Hepatocyte (in vitro differentiated cells): ENCODE measurements around the gene KDM8.

ENCODE experiments used
- EZH2 ChIP-seq: fragments of 200-600 bp; sonication (generic); IDR thresholded peaks from 2 replicates; pipeline ENCODE4 v1.6.1; 2016; ENCODE audit warnings: antibody characterized with exemption, mild to moderate bottlenecking, borderline replicate concordance
- EZH2phosphoT487 ChIP-seq: fragments of 200-600 bp; sonication (generic); IDR thresholded peaks from one replicate; pipeline ENCODE4 v1.6.1; 2018; ENCODE audit warnings: antibody characterized with exemption, mild to moderate bottlenecking, low read depth, moderate library complexity; ENCODE audit not compliant: unreplicated experiment, severe bottlenecking
- TF ChIP-seq, protein P1 (sequence below): fragments of 200-600 bp; sonication (generic); IDR thresholded peaks from 2 replicates; pipeline ENCODE4 v1.5.1; 2016; ENCODE audit warnings: antibody characterized with exemption, mild to moderate bottlenecking; ENCODE audit not compliant: poor library complexity

DNA sequence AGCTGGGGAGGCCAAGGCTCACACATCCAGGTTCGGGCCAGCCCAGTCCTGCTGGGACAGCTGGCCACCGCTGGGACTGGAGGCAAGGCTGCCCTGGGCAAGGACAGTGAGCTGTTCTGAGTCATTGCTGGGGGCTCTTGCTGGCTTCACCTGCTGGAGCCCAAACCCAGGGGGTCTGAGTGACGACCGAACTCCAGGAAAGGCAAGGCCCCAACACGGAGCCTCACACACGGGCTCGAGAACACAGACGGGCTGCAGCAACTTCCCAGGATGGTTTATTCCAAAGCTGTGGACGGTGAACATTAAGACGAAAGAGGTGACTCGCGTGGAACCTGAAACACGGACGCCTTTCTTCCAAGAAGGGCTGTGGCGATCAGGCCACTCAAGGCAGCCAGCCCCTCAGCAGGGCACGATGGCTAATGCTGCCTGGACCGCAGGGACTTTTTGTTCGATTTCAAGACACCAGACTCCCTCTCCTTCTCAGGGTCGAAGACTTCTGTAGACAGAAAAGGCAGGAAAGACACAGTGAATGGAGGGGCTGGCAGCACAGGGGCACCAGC lies 21.5 kb downstream of the KDM8 start:
- TF ChIP-seq, protein P1, sequence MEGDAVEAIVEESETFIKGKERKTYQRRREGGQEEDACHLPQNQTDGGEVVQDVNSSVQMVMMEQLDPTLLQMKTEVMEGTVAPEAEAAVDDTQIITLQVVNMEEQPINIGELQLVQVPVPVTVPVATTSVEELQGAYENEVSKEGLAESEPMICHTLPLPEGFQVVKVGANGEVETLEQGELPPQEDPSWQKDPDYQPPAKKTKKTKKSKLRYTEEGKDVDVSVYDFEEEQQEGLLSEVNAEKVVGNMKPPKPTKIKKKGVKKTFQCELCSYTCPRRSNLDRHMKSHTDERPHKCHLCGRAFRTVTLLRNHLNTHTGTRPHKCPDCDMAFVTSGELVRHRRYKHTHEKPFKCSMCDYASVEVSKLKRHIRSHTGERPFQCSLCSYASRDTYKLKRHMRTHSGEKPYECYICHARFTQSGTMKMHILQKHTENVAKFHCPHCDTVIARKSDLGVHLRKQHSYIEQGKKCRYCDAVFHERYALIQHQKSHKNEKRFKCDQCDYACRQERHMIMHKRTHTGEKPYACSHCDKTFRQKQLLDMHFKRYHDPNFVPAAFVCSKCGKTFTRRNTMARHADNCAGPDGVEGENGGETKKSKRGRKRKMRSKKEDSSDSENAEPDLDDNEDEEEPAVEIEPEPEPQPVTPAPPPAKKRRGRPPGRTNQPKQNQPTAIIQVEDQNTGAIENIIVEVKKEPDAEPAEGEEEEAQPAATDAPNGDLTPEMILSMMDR: no peak
- TF ChIP-seq EZH2 (no peak), EZH2phosphoT487 (no peak)
